ENCODE data around the gene KCNH2. TPM values are rescaled to one million over a fixed set of nuclear protein-coding genes. Genes with fewer than 3 reads are reported as not detected.
A peak's percentile ranks its signal among the peaks of the same experiment; 100 is the strongest.

Gene KCNH2
- total RNA-seq, 1 donor from 2014 or later, result 2.1 TPM

DNA sequence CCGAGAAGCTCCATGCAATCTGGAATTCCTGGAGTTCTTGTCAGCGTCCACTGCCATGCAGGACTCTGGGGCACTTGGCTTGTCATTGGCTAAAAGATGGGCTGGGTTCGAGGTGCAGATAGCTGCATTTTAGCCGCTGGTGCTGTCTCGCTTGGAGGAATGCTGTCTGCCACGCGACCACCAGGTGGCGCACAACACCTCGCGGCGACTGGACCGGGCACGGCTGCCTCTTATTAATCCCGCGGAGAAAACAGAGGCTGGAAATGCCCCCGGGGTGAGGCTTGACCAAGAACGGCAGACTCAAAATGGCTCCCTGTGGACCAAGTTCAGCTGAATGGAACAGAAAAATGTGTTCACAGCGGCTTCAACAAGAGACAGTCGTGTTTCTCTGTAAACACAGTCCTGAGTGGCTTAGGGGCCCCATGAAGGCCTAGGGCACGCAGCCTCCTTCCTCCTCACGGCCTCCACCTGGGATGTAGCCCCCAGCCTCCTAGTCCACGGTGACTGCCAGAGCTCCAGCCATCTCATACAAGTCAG is 79.6 kb downstream of the KCNH2 start:
- no peak for DNase-seq (ENCODE audit: low read depth)
- H3K4me3 ChIP-seq (ENCODE audit: low read depth, low read length), result no peak overlapping the region
- no peaks in the 10 kb centered on the region for H3K36me3 ChIP-seq (ENCODE audit: control insufficient read depth, insufficient read depth, low read length)
- TF ChIP-seq CTCF (IDR thresholded peaks at IDR 0.05; ENCODE audit: insufficient read depth, low read length, poor library complexity, severe bottlenecking), result peak; percentile 95
- peaks cover 15% of the 10 kb centered on the region for H3K27me3 ChIP-seq (ENCODE audit: control insufficient read depth, insufficient read depth, low read length)

DNA sequence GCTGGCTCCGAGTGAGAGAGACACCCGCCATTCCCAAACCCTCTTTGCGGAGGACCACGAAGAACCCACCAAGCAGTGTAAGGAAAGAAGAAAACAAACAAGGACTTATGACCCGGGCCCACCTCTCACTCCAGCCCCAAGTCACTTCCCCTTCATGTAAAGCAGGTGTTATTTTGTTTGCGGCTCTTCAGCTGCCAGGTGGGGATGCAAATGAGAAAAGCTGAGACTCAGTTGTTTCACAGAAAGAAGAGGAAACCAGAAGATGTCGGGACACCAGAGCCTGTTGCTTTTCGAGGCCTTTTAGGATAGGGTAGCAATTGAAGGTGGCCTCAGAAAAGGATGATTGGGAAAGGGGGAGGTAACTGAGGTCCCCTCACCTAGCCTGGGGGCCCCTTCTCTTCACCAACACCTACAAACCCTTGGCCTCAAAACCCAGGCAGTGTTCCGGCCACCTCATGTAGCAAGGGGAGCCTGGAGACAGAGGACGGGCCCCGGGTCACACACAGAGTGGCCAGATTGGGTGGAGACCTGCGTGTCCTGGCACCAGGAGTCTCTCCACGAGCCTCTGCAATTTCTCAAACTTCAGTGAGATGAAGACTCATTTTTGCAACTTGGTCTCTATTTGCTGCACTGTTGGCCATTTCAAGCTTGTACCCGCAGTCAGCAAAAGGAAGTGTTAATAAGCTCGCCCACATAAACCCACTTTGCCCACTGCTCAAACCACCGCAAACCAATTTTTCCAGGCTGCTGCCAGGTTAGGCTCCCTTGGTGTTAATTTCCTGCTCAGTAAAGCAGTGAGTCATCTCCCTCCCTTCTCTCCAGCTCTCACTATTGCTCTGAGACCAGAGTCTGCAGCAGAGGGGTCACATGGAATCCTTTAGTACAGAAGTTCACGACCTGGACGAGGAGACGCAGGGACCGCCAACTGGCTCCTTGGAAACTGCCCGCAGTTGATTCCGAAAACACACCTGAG is 80.3 kb downstream of the KCNH2 start:
- no peak for TF ChIP-seq CTCF (IDR thresholded peaks at IDR 0.05; ENCODE audit: insufficient read depth, low read length, poor library complexity, severe bottlenecking)
- Histone ChIP-seq H3K27me3 (ENCODE audit: control insufficient read depth, insufficient read depth, low read length) (peaks cover 15% of the 10 kb centered on the region), H3K36me3 (ENCODE audit: control insufficient read depth, insufficient read depth, low read length) (no peaks in the 10 kb centered on the region), H3K4me3 (ENCODE audit: low read depth, low read length) (no peak overlapping the region)
- DNase-seq (ENCODE audit: low read depth), result no peak

DNA sequence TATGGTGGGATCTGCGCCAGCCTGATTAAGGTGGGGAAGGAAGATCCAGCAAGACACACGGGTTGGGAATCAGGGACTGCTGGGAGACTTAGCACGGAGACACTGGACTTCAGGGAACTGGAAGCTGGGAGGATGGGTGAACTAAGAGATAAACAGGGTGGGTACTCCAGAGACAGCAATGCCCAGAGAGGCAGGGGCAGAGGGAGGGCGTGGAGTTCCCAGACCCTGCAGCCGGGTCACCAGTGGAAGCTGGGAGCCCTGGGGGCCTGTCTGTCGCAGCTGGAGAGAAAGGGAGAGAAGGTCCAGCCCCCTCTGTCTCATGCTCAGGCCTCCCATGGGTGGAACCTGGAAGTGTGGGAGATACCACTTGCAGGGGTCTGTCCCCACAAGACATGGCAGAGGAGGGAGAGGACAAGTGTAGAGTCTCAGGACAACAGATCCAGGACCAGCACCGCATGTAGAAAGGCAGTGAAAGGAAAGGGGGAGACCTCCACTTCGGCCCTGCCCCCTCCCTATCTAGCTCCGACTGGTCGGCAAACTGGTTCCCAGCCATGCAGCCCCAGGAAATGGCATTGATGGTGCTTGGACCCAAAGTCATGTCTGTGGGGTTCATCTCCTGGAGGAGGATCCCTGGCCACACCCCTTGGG is 81.4 kb downstream of the KCNH2 start:
- no peak for TF ChIP-seq CTCF (IDR thresholded peaks at IDR 0.05; ENCODE audit: insufficient read depth, low read length, poor library complexity, severe bottlenecking)
- no peaks in the 10 kb centered on the region for H3K36me3 ChIP-seq (ENCODE audit: control insufficient read depth, insufficient read depth, low read length)
- peaks cover 15% of the 10 kb centered on the region for H3K27me3 ChIP-seq (ENCODE audit: control insufficient read depth, insufficient read depth, low read length)
- no peak overlapping the region for H3K4me3 ChIP-seq (ENCODE audit: low read depth, low read length)
- no peak for DNase-seq (ENCODE audit: low read depth)

DNA sequence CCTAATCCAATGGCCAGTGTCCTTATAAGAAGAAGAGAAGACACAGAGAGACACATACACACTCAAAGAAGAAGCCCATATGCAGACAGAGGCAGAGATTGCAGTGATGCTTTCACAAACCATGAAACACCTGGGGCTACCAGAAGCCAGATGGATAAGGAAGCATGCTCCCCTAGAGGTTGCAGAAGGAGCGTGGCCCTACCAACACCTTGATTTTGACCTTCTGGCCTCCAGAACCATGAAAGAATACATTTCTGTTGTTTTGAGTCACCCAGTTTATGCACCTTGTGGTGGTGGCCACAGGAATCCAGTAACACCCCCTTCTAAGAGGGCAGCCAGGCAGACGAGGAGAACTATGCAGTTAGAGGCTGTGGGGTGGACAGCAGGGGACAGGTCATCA is 82.3 kb downstream of the KCNH2 start:
- Histone ChIP-seq H3K36me3 (ENCODE audit: control insufficient read depth, insufficient read depth, low read length) (no peaks in the 10 kb centered on the region), H3K27me3 (ENCODE audit: control insufficient read depth, insufficient read depth, low read length) (peaks cover 11% of the 10 kb centered on the region), H3K4me3 (ENCODE audit: low read depth, low read length) (no peak overlapping the region)
- TF ChIP-seq CTCF (IDR thresholded peaks at IDR 0.05; ENCODE audit: insufficient read depth, low read length, poor library complexity, severe bottlenecking), result no peak
- no peak for DNase-seq (ENCODE audit: low read depth)

Other genes with a start within 250 kb of the KCNH2 start
- gene GIMAP5, start 240.9 kb downstream of the KCNH2 start, total RNA-seq, result 0.17 TPM in 1 of 2 replicates, not detected in the other
- gene TMEM176B, start 178.0 kb downstream of the KCNH2 start, total RNA-seq, result 15.8 and 17.5 TPM in 2 replicates
- 13.3 and 18.9 TPM in 2 replicates for gene TMEM176A, start 177.6 kb downstream of the KCNH2 start, total RNA-seq
- 0.68 and 1.0 TPM in 2 replicates for gene AOC1, start 125.8 kb downstream of the KCNH2 start, total RNA-seq
- gene NOS3, start 12.7 kb upstream of the KCNH2 start, total RNA-seq, result 1.0 and 3.1 TPM in 2 replicates
- gene ATG9B, start 46.2 kb upstream of the KCNH2 start, total RNA-seq, result 0.55 and 2.1 TPM in 2 replicates
- gene ABCB8, start 50.1 kb upstream of the KCNH2 start, total RNA-seq, result 36.8 and 37.1 TPM in 2 replicates
- 0.04 and 0.41 TPM in 2 replicates for gene ASIC3, start 70.2 kb upstream of the KCNH2 start, total RNA-seq
- 21.5 and 27.0 TPM in 2 replicates for gene CDK5, start 79.6 kb upstream of the KCNH2 start, total RNA-seq
- 166 and 201 TPM in 2 replicates for gene SLC4A2, start 81.3 kb upstream of the KCNH2 start, total RNA-seq
- gene FASTK, start 102.5 kb upstream of the KCNH2 start, total RNA-seq, result 70.9 and 71.7 TPM in 2 replicates
- gene TMUB1, start 105.2 kb upstream of the KCNH2 start, total RNA-seq, result 46.3 and 66.0 TPM in 2 replicates
- gene AGAP3, start 108.2 kb upstream of the KCNH2 start, total RNA-seq, result 77.4 and 92.8 TPM in 2 replicates
- gene GBX1, start 189.4 kb upstream of the KCNH2 start, total RNA-seq, result not detected in 2 replicates
- gene ASB10, start 208.9 kb upstream of the KCNH2 start, total RNA-seq, result not detected in 2 replicates
- not detected in 2 replicates for gene H2BK1, start 232.2 kb upstream of the KCNH2 start, total RNA-seq
- 75.4 and 78.9 TPM in 2 replicates for gene ABCF2, start 248.9 kb upstream of the KCNH2 start, total RNA-seq

Measured in kidney epithelial cell (primary cell).